Upper lobe of right lung (tissue), 1 donor: ENCODE data around the gene DACH1. TPM values are rescaled to one million over a fixed set of nuclear protein-coding genes. Genes with fewer than 3 reads are reported as not detected.
A peak's percentile ranks its signal among the peaks of the same experiment; 100 is the strongest.

Experiments
- ATAC-seq: fragments of 200-7000 bp; cut with Tn5 transposase; one replicate; pipeline ENCODE4 v1.9.1; 2020; ENCODE audit warnings: mild to moderate bottlenecking, moderate library complexity
- DNase-seq: peaks from one replicate; pipeline ENCODE4 v3.0.0-alpha.2; 2020
- H3K27ac ChIP-seq: fragments of 200-600 bp; one replicate; pipeline ENCODE4 v1.8.0; 2022
- H3K27me3 ChIP-seq: fragments of 200-600 bp; one replicate; pipeline ENCODE4 v1.8.0; 2022; ENCODE audit warnings: mild to moderate bottlenecking
- H3K36me3 ChIP-seq: fragments of 200-600 bp; one replicate; pipeline ENCODE4 v1.8.0; 2022
- H3K4me1 ChIP-seq: fragments of 200-600 bp; one replicate; pipeline ENCODE4 v1.8.0; 2022
- H3K4me3 ChIP-seq: fragments of 200-600 bp; one replicate; pipeline ENCODE4 v1.8.0; 2022; ENCODE audit warnings: mild to moderate bottlenecking
- H3K9me3 ChIP-seq: fragments of 200-600 bp; one replicate; pipeline ENCODE4 v1.8.0; 2022
- intact Hi-C: fragments of 100-400 bp; cut with DNase I; formaldehyde crosslinking; loops from one replicate; pipeline ENCODE4 v1.11.0; 2022
- total RNA-seq: library from RNA; stranded (reverse); fragmentation: NEBNext Ultra II Directional; extraction: Animal tissue kit (Norgen Biotek cat#: 25700); gene quantifications from one replicate; pipeline ENCODE4 v1.2.1, GENCODE V29; 2021
- TF ChIP-seq, protein P1 (sequence below): fragments of 200-600 bp; IDR thresholded peaks from one replicate; pipeline ENCODE4 v1.8.0; 2022; ENCODE audit warnings: antibody characterized with exemption
- donor health status: DM: no; HTN: yes; CAD: no; lungs with severe emphysema.

Gene DACH1
- total RNA-seq, 1 donor from 2014 or later: 11.5 TPM

DNA sequence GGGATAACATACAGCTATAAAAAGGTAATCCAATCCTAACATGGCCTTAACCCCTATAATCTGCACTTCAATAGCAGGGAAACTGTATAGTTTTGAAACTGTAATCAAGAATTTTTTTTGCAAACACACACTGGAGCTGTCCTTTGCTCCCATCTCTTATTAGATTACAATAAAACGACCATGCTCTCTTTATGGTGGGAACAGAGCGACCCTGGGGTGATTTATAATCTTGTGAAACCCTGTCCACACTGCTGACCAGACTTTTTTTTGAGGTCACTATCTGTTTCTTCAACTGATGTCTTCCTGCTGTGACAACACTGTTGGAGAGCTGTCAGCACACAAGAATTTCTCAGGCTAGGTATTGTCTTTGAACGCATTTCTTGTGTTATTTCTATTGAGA, 35.3 kb downstream of the DACH1 start:
- ATAC-seq: no peak

DNA sequence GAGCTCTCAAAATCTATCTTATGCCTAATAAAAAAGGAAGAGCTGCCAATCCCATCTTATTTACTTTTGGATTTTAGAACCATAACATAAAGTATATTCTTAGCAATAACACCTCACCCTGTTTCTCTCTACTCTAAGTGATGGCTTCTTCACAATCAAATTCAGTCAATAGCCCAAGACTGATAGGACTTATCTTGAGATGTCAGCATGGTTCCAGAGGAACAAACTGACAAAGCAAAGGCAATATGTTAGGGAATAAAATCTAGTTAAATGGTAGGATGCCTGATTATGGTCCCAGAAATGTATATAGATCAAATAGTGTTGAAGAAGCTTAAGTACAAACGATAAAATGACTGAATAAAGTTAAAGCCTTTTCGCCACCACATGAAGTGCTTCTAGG, 36.3 kb downstream of the DACH1 start:
- no peak overlapping the region for H3K27ac ChIP-seq
- no peak for DNase-seq
- TF ChIP-seq, protein P1, sequence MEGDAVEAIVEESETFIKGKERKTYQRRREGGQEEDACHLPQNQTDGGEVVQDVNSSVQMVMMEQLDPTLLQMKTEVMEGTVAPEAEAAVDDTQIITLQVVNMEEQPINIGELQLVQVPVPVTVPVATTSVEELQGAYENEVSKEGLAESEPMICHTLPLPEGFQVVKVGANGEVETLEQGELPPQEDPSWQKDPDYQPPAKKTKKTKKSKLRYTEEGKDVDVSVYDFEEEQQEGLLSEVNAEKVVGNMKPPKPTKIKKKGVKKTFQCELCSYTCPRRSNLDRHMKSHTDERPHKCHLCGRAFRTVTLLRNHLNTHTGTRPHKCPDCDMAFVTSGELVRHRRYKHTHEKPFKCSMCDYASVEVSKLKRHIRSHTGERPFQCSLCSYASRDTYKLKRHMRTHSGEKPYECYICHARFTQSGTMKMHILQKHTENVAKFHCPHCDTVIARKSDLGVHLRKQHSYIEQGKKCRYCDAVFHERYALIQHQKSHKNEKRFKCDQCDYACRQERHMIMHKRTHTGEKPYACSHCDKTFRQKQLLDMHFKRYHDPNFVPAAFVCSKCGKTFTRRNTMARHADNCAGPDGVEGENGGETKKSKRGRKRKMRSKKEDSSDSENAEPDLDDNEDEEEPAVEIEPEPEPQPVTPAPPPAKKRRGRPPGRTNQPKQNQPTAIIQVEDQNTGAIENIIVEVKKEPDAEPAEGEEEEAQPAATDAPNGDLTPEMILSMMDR: no peak
- H3K36me3 ChIP-seq: no peaks in the 10 kb centered on the region
- H3K9me3 ChIP-seq: no peaks in the 10 kb centered on the region
- H3K27me3 ChIP-seq: no peaks in the 10 kb centered on the region
- no peak for ATAC-seq
- no peaks in the 10 kb centered on the region for H3K4me1 ChIP-seq
- no peak overlapping the region for H3K4me3 ChIP-seq
- intact Hi-C loops: no loop called here

More for the DNA sequence above, 35.3 kb downstream of the DACH1 start:
- no peaks in the 10 kb centered on the region for H3K36me3 ChIP-seq
- intact Hi-C loops: no loop called here
- no peaks in the 10 kb centered on the region for H3K4me1 ChIP-seq
- no peaks in the 10 kb centered on the region for H3K9me3 ChIP-seq
- TF ChIP-seq, protein P1: no peak
- no peak for DNase-seq
- no peaks in the 10 kb centered on the region for H3K27me3 ChIP-seq
- no peak overlapping the region for H3K27ac ChIP-seq
- H3K4me3 ChIP-seq: no peak overlapping the region

DNA sequence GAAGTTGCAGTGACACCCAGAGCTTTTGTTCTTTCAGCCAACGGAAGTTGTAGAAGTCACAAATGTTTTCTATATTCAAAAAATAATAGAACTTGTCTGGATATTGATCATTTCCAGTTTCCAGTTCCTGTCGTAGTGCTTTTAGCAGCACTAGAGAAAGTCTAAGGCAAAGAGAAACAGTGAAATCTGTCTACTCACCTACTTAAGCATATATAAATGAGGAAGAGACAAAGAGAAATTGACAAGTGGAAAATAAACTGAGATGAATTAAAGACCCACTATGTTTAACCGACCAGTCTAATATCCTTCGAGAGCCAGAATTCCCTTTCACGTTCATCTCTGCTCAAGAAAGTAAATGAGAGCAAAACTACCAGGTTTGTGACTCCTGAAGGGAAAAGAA, 36.7 kb downstream of the DACH1 start:
- H3K27ac ChIP-seq: no peak overlapping the region

DNA sequence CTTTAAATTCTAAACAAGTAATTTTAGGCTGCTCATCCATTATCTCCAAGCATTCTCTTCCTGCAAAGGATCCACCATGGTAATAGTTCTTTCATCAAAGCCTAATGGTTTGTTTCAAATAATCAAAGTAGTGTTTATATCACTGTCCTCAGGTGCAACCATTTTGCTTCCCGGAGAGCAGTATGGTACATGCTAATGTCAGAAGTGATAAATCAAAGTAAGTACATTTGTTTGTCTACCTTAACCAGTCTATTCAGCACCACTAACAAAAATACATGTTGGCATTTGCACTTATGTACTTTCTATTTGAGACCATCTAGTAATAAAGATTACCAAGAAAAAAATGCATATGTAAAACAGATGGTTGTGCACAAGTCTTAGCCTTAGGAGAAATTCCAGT, 37.5 kb downstream of the DACH1 start:
- intact Hi-C loops: no loop called here
- DNase-seq (no peak), ATAC-seq (no peak)
- Histone ChIP-seq H3K9me3 (no peaks in the 10 kb centered on the region), H3K36me3 (no peaks in the 10 kb centered on the region), H3K27me3 (no peaks in the 10 kb centered on the region), H3K4me1 (no peaks in the 10 kb centered on the region), H3K4me3 (no peak overlapping the region), H3K27ac (no peak overlapping the region)
- TF ChIP-seq, protein P1: no peak

More for the DNA sequence above, 36.7 kb downstream of the DACH1 start:
- no peaks in the 10 kb centered on the region for H3K9me3 ChIP-seq
- DNase-seq: no peak
- no peak overlapping the region for H3K4me3 ChIP-seq
- H3K36me3 ChIP-seq: no peaks in the 10 kb centered on the region
- ATAC-seq: no peak
- H3K27me3 ChIP-seq: no peaks in the 10 kb centered on the region
- no peaks in the 10 kb centered on the region for H3K4me1 ChIP-seq
- TF ChIP-seq, protein P1: no peak
- intact Hi-C loops: no loop called here

DNA sequence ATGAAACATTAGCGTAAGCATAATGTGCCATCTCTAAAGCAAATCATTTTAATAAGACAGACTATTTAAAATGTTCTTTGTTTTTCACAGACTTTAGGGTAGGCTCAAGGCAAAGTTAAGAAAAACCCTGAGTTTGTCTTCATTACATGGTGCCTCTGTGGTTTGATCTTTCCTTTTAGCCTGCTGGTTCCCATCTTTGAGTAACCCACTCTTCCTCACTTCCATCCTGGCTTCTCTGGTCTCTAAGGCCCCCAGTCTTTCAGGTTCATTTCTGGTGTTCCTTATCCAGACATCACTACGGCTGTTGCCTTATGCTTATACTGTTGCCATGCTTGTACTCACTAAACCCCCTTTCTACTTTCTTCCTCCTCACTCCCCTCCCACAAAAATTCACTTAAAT, 38.4 kb downstream of the DACH1 start:
- DNase-seq: no peak
- H3K27me3 ChIP-seq: no peaks in the 10 kb centered on the region
- H3K9me3 ChIP-seq: no peaks in the 10 kb centered on the region
- TF ChIP-seq, protein P1: no peak
- no peak for ATAC-seq
- no peak overlapping the region for H3K4me3 ChIP-seq
- H3K4me1 ChIP-seq: no peaks in the 10 kb centered on the region
- no peak overlapping the region for H3K27ac ChIP-seq
- intact Hi-C loops: no loop called here
- H3K36me3 ChIP-seq: no peaks in the 10 kb centered on the region

DNA sequence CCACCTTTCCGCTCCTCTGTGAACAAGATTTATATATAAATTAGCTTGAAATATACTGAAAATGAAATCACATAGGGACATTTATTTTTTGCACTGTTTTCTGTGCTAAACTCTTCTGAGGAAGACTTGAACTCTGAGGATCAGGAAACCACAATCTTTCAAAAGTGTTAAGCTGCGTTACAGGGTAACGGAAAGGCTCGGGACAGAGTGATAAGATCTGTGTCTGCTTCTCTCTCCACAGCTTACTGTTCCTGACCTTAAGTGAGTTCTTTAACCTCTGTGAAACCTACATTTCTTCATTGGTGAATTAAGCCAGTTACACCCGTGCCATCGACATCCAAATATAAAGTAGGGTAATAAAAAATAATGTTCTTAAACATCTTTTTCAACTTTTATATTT, 38.9 kb downstream of the DACH1 start:
- Histone ChIP-seq H3K27ac (no peak overlapping the region), H3K9me3 (no peaks in the 10 kb centered on the region), H3K27me3 (no peaks in the 10 kb centered on the region), H3K36me3 (no peaks in the 10 kb centered on the region), H3K4me3 (no peak overlapping the region), H3K4me1 (no peaks in the 10 kb centered on the region)
- ATAC-seq: peak; percentile 39
- no peak for DNase-seq
- intact Hi-C loops: no loop called here
- TF ChIP-seq, protein P1: no peak
